ENCODE measurements around the gene IFITM10.

Gene IFITM10

DNA sequence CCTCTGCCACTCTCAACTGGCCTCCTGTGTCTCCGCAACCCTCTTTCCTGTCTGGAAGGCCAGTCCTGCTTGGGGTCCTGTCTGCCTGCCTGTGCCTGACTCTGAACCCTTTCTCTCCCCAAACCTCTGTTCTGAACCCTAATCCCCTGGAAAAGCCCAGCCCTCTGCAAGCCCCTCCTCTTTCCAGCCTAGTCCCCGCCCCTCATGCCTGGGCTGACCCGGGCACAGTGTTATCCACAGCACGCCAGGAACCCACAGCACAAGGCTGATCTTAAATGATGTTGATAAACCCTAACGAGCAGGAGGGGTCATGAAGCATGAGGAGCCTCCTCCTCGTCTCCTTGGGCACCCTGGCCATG is at the start of gene IFITM10:
TSS of gene IFITM10 (minus strand) at position 115 of the 359 bp plus-strand sequence. CDS start 153 bp downstream, outside the sequence.
- DNase-seq: no peak

GRCh38 chr11:1797391-1798125 is 47.2 kb upstream of the IFITM10 start:
- no peak for DNase-seq

DNA sequence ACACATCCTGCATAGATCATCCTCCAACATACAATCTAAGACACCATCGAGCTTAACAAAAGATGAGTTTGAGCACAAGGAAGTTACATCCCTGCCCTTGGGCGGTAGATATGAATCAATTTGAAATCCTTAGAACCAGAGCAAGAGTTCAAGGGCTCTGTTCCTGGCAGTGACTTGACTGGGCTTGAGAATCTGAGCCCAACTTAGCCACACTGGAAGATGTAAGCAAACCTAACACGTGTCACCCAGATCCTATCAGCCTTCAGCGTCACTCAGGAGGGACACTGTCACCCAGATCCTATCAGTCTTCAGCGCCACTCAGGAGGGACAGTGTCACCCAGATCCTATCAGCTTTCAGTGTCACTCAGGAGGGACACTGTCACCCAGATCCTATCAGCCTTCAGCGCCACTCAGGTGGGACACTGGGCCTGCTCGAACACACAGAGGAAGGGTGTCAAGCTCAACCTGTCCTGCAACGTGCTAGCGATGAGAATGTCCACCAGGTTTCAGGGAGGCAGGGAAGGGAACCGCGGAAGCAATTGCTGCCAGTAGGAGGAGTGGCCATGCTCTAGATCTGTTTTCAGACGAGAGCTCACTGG is 46.1 kb upstream of the IFITM10 start:
- no peak for DNase-seq

DNA sequence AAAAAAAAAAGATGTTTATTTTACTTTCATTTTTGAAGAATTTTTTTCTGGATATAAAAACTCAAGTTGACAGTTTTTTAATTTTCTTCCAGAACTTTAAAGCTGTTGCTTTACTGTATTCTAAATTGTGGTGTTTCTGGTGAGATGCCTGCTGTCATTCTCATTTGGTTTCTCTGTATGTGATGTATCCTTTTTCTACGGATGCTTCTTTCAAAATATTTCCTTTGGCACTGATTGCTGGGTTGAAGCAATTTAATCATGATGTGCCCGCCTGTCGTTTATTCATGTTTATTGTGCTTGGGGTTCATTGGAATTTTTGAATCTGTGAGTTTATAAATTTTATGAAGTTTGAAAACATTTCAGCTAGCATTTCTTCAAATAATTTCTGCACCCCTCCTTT is 42.7 kb upstream of the IFITM10 start:
- no peak for DNase-seq

- DNase-seq: no peak
These were observed 42.1 kb upstream of the IFITM10 start for GRCh38 chr11:1792461-1792860.

DNA sequence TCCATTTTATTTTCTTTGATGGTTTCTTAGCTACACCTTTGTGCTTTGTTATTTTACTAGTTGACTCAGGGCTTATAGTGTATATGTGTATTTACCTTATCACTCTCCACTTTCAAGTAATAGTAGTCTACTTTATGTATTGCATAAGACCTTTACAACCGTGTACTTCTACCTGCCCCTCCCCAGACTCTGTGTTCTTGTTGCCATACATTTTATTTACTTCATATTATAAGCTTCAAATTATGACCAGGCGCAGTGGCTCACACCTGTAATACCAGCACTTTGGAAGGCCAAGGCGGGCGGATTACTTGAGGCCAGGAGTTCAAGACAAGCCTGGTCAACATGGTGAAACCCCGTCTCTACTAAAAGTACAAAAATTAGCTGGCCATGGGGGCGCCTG is 41.5 kb upstream of the IFITM10 start:
- DNase-seq: no peak

DNA sequence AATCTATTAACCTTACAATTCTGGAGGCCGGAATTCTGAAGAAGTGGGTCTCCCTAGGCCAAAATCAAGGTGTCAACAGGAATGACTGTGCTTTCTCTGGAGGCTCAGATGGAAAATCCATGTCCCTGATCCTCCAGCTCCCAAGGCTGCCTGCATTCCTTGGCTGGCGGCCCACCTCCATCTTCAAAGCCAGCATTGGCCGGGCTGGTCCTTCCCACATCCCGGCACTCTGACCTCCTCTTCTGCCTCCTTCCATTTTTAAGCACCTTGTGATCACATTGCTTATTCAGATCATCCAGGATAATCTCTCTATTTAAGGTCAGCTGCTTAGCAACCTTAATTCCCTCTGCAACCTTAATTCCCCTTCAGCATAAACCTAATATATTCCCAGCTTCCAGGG is 36.1 kb upstream of the IFITM10 start:
- DNase-seq: no peak

DNA sequence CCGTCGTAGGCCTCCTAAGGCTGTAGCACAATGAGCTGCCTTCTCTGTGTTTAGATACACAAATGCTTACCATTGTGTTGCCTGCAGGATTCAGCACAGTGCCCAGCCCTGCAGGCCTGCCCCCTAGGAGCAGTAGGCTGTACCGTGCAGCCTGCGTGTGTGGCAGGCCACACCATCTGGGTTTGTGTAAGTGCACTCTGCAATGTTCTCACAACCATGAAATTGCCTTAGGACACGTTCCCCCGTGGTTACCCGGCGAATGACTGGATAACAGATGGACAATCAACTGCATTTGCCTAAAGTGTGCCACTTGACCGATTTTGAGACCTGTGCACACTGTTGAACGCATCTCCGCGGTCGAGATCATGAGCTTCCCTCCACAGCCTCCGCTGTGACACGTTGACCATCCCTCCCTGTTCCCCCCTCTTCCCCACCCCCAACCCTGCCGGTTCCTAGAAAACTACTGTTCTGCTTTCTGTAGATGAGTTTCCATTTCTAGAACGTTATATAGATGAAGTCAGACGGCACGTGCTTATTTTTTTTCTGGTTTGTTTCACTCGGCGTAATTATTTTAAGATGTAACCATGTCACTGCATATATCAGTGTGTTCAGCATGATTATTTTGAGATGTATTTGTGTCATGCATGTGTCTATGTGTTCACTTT is 35.5 kb upstream of the IFITM10 start:
- DNase-seq: no peak

DNA sequence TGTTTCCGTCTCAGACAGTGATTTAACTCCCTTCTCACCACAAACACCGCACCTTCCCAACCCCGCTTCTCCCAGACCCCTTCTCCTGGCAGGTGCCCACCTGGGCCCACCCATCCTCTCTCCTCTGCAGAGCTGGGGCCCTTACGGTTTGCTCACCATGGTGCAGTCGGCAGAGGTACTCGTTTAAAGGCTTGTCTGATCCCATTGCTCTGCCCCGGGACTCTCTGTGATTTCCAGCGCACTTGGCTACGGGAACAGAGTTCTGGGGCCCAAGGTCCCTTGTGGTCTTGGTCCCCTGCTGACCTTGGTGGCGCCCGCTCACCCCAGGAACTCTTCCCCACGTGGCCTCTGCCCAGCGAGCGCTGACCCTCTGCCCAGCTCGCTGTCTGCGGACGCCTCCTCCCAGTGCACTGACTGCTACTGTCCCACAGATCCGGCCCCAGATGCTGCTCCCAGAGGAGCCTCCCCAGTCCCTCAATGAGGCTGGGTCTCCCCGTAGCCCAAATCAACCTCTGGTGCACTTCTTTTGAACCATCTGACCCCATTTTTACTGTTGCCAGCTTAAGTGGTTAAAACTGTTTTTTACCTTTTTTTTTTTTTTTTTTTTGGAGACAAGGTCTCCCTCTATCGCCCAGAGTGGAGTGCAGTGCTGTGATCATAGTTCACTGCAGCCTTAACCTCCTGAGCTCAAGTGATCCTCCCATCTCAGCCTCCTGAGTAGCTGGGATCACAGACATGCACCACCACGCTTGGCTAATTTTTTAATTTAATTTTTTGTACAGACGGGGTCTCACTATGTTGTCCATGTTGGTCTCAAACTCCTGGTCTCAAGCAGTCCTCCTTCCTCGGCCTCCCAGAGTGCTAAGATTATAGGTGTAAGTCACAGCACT is 34.6 kb upstream of the IFITM10 start:
- DNase-seq: no peak

- DNase-seq: no peak
These were observed 33.5 kb upstream of the IFITM10 start for GRCh38 chr11:1783725-1784529.

- no peak for DNase-seq
These were observed 32.7 kb upstream of the IFITM10 start for GRCh38 chr11:1782831-1783724.

GRCh38 chr11:1782031-1782590 is 31.7 kb upstream of the IFITM10 start:
- DNase-seq: no peak

GRCh38 chr11:1781593-1781975 is 31.2 kb upstream of the IFITM10 start:
- no peak for DNase-seq

DNA sequence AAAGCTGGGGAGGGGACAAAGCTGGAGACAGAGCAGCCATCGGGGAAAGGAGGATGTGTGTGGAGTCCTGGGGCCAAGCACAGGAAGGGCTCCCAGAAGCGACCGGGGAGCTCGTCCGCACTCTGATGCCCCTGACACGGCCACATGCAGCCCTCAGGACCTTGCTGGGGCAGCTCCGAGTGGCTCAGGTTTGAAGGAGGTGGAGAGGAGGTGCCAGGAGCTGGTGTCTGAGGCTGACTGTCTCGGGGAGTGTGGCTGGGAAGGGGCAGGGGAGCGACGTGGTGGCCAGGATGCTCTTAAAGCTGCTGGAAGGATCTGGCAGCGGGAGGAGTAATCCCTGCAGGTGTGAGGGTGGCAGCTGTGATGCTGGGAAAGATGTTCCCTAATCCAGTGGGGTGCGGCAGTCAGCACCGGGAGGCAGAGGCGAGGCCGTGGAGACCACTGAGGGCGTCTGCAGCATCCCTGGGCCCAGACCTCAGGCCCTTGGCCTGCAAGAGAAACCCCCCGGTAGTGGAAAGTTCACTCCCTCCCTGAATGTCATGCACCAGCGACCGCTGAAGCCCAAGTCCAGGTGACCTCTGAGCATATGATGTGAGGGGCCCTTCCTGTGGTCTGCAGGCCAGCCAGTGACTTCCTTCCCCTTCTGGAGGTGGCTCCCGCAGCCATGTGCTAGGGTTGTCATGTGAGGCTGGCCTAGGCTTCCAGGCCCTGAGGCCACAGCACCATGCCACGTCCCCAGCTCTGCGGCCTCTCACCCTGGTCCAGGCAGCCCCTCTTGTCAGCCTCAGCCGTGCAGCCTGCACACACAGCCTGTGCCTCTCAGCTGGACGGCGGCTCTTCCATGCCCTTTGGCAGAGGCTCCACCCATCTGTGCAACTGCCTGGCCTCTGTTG is 30.6 kb upstream of the IFITM10 start:
- DNase-seq: no peak

- DNase-seq: no peak
These were observed 29.7 kb upstream of the IFITM10 start for GRCh38 chr11:1779806-1780699.

GRCh38 chr11:1779034-1779805 is 28.8 kb upstream of the IFITM10 start:
- DNase-seq: no peak

DNA sequence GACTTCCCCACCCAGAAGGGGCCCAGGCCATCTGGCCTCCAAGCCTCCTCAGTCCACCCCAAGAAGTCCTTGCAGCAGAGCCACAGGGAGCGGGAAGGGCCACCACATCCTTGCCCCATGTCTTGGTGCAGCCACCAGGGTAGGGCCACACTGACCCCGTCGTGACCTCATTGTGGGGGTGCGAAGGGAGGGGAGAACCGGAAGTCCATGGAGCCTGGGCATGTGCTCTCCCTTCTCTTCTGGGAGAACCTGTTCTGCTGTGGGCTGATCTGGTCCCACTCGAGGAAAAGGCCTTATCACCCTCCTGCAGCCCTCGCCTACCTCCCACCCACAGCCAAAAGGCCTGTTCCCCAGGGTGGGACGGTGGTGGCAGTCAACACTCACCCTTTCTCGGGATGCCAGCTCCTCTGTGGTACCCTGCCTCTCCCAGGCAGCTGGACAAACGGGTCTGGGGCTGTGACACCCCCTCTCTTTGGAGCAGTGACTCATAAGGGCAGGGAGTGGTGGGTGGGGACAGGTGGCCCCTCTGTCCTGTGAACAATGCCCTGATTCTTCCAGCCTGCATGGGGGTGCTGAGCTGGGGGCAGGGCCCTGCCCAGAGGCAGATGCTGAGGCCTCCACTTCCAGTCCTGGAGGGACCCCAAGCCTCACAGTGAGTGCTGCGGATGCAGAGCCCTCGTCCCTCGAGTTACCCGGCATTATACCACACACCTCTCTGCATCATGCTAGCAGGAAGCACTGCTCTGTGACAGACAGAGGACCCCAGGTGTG is 27.9 kb upstream of the IFITM10 start:
- no peak for DNase-seq

All from NCI-H446 treated with DMSO at 0.1 percent for 48 hours (cell line).